ENCODE data around the gene HOXA5.

HOXA5 gene

DNA sequence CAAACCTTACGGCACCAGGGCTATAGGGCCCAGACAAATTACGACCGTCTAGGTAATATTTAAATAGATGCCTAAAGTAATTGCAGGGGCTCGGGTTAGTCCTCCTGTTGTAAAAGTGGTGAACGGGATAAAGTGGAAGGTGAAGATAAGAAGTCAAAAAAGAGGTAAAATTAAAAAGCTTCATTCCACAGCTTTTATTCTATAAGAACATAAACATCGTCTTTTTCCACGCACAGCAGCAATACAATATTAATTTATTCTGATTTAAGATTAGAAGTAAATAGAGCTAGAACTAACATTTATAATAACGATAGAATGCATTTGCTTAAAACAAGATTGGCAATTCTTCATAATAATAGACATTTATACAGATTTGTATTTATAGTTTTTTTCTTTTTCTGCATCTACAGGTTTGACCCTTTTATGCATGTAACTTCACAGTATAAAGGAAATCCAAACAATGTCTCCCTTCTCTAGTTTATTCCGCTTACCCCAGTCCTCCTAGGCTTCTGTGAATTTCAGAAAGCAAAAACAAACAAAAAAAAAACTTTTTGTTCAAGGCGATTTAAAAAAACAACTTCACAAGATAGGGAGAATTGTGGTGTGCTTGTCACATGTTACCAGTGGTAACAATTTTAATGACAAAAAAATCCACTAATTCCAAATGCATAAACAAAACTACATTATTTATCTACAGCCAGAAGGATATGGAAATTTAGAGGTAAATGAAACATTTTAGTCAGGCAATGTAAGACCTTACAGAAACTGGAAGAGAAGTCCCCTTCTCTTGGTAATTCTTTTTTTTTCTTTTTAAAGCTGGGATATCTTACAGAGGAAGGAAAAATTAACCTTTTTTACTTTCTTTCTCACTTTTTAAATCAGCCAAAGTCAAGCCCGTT is 27.2 kb upstream of the HOXA5 start:
- no peak for DNase-seq

DNA sequence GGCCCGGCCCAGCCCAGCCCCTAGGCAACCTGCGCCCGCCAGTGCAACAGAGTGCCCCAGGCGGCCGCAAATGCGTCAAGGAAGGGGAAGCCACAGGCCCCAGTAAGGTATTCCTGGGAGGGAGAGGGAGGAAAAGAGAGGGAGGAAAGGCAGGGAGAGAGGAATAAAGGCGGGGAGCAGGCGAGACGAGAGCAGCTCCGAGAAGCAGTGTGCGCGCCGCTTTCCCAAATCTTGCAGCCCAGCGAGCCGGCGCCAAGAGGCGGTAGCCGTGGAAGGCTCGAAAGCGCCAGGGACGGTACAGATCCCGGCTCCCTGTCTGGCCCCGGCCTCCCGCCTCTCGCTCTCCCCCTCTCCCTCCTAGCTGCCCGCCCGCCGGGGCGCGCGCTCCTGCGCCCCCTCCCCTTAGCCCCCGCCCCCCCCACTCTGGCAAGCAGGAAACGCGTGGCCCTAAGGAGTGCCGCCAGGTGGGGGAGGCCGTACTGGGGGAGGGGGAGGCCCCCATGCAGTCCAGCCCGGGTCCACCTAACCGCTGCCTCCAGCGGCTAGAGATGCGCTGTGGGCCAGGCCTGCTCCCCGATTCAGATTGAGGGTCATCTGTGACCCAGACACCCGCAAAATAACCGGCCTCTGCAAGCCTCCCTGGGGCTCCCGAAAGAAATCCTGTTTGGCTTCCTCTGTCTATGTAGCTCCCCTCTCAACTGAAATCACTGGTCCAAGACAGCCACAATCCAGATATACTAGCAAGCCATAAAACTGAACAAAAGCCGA is 26.4 kb upstream of the HOXA5 start:
- peak; percentile 10 for DNase-seq

DNA sequence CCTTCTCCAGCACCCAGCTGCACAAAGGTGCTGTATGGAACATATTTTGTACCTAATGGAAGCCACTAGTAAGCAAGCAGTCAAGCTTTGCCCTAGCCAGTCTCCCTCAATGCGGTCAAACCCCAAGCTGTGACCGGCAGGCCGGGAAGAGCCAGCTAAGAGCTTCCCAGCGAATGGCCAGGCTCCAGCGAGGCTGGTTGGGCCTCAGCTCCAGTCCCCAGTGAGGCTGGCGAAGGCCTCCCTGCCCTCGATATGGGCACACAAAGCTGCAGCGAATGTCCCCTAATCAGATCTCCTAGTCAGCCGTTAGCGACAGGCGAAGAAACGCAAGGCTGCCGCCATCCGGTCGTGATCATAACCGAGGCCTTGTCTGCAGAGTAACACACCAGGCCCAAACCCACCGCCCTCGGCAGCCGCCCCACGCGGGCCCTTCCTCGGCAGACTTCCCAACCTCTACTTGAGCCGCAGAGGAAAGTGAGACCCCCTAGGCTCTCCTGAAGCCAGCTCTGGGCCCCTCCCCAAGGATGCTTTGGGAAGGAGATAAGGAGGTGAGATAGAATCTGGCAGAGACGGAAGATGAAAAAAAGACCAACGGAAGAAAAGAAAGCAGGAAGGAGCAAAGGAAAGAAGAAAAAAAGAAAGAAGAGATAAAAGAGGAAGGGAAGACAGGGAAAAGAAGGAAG is 24.9 kb upstream of the HOXA5 start:
- peak; percentile 51 for DNase-seq

DNA sequence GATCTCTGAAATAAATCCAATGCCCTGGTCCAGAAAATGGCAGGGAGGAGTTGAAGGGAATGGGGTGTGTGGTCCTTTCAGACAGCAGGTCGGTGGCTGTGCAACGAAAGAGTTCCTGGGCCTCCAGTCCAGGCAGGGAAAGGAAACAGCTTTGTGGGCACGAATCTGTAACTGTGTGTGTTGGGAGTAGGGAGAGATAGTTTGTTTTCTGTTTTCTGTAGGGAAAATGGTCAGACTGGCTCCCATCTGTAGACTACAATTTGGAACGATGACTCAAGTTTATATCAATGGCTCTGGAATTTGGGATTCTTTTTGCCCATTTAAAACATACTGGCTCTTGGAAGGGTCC is 24.4 kb upstream of the HOXA5 start:
- no peak for DNase-seq

DNA sequence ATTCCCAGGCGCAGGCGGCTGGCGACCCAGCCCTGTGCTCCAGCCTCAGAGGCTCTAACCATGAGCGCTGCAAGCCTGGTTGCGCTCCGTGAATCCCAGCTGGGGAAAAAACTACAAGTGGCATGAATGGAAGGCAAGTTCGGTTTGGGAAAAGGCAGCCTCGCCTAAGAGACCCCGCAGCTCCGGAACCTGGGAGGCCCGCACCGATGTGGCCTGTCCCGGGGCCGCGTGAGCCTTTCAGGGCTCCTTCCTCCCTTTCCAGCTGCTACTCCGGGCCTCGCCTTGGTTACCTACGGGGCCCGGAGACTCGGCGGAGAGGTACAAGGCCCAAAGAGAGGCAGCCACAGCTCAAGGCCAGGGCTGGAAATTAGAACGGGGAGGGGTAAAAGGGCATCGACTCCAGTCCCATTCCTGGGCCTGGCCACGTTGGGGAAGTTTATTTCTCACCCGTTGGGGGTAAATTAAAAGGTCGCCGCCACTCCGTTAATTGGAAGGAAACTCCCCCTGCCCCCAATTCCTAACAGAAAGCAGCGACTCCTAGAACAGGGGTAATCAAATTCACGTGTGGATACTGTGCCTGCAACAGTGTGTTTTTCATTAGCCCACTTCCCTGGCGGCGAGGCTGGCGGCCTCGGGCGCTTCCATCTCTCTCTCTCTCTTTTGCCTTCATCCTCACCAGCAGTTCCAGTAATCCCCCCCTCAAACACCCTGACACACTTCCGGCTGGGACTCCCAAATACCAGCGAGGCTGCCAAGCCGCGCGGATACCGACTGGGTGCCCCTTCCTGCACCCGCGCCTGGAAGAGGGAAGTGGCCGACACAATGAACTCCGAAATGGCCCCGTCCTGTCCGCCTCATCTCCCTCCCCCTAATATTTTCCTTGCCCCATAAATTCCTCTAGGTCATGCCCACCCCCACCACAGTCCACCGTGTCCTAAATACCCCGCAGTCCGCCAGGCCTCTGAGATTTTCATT is 23.3 kb upstream of the HOXA5 start:
- no peak for DNase-seq

DNA sequence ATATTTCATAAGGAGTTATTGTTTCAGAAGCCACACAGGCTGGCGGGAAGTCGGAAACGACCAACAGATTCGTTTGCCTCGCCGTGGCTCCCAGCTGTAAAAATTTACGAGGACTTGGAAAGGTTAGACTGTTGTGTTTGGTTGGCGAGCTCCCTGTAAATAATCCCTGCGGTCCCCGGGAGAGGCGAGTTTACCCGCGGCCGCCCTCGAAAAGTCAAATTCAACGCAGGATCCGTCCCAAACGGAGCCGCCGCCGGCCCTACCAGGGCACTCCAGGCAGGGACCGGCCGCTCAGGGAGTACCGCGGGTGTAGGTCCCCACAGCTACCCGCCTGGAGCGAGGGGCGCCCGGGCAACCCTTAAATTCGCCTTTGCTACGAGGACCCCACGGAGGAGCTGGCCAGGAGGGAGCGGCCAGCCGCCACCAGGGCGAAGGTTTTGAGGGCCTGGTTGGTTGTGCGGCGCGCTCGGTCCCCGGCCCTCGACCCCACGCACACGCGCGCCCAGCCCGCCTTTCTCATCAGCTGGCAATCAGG is 22.6 kb upstream of the HOXA5 start:
- DNase-seq, result no peak

DNA sequence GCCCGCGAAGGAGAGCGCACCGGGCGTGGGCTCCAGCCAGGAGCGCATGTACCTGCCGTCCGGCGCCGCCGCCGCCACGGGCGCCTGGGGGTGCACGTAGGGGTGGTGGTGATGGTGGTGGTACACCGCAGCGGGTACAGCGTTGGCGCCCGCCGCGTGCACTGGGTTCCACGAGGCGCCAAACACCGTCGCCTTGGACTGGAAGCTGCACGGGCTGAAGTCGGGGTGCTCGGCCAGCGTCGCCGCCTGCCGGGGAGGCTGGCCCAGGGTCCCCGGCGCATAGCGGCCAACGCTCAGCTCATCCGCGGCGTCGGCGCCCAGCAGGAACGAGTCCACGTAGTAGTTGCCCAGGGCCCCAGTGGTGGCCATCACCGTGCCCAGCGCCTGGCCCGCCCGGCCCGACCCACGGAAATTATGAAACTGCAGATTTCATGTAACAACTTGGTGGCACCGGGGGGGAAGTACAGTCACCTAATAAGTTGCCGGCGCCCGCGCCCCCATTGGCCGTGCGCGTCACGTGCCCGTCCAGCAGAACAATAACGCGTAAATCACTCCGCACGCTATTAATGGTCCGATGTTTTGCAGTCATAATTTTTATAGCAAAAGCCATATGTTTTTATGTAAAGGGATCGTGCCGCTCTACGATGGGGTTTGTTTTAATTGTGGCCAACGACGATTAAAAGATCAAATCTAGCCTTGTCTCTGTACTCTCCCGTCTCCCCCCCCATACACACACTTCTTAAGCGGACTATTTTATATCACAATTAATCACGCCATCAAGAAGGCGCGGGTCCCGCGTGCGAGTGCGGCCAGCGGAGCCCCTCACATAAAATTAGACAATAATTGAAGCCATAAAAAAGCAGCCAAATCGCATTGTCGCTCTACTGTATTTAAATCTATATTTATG is 21.9 kb upstream of the HOXA5 start, which contains the start of gene HOXA9:
Gene HOXA9 (minus strand): TSS at position 449 of the 907 bp plus-strand sequence. CDS start 80 bp downstream, at position 369.
- DNase-seq, result no peak

DNA sequence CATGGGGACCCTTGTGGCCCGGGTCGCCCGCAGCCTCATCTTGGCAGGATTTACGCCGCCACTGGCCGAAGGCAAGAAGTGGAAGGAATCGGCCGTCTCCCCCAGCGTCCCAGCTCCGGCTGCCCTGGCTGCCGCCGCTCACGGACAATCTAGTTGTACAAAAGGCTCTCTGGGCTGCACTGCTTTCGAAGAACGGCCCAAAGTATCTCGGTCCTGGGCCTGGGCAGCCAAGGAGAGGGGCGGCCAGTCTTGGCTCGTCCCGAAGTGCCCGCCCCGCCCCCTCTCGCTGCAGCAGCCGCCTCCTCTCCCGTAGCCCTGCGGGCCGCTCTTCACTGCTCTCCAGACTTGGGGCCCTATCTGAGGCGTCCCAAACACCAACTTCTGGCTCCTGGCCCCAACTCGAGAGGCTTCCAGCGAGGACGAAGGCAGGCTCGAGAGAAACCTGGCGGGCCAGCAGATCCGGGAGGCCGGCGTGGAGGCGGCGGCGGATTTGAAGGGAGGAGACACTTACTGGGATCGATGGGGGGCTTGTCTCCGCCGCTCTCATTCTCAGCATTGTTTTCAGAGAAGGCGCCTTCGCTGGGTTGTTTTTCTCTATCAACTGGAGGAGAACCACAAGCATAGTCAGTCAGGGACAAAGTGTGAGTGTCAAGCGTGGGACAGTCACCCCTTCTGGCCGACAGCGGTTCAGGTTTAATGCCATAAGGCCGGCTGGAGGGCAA is 21.0 kb upstream of the HOXA5 start:
- DNase-seq, result no peak

DNA sequence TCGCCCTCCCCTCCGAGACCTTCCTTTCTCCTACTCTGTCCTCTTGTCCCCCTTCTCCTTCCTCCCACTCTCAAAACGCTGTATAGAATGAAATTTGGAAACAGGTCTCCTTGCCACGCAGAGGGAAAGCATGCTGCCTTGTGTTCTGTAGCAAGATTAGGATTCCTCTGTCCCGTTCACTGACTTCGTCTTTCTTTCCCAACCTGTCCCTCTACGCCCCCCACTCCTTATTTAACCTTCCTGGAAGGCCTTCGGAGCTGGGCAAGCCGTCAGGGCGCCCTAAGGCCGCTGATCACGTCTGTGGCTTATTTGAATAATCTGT is 20.5 kb upstream of the HOXA5 start:
- DNase-seq, result no peak

DNA sequence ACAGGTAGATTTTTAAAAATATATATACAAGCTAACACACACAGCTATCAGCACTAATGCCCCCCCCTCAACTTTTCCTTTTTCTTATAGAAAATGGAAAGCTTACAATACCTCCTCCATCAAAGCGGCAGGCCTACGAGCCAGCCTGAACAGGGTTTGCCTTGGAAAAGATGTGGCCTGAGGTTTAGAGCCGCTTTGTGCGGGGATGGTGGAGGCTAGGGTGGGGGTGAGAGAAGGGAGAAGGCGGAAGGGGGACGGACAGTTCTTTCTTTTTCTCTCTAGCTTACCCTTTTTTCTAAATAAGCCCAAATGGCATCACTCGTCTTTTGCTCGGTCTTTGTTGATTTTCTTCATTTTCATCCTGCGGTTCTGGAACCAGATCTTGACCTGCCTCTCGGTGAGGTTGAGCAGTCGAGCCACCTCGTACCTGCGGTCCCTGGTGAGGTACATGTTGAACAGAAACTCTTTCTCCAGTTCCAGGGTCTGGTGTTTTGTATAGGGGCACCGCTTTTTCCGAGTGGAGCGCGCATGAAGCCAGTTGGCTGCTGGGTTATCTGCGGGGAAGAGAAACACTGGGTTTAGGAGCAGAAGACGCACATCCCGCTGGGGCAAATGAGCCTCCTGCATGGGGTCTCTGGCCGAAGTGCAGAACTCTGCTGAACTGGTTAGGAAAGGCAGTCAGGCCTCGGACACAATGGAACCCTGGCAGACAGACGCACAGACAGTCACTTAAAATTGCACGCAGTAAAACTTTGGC is 20.0 kb upstream of the HOXA5 start:
- no peak for DNase-seq

DNA sequence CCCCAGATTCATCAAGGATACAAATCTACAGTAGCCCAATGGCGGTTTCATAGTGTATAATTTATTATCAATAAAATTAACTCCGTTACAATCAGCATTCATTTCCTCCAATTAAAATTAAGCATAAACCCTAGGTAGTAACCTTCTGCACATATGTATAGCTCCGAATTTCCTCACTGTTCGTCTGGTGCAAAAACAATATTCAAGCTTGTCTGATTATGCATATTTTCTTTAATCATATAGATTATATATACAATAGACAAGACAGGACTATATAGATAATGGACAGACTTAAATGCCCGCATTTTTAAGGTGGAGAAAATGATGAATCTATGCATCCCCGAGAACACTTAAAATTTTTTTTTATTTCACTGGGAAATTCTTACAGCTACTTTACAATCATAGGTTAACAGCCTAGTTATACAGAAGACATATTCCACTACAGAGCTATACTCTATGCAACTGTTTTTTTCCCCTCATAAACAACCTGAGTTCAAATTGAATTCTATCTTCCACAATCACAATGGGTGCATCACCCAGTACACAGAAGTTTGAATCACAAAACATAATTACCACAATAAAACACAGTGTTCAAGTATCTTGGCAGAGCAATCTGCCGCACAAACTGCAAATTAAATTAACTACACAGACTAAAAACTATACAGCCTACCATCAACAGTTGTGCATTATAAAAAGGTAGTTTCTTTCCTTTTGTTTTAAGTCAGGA is 19.2 kb upstream of the HOXA5 start:
- DNase-seq, result no peak

DNA sequence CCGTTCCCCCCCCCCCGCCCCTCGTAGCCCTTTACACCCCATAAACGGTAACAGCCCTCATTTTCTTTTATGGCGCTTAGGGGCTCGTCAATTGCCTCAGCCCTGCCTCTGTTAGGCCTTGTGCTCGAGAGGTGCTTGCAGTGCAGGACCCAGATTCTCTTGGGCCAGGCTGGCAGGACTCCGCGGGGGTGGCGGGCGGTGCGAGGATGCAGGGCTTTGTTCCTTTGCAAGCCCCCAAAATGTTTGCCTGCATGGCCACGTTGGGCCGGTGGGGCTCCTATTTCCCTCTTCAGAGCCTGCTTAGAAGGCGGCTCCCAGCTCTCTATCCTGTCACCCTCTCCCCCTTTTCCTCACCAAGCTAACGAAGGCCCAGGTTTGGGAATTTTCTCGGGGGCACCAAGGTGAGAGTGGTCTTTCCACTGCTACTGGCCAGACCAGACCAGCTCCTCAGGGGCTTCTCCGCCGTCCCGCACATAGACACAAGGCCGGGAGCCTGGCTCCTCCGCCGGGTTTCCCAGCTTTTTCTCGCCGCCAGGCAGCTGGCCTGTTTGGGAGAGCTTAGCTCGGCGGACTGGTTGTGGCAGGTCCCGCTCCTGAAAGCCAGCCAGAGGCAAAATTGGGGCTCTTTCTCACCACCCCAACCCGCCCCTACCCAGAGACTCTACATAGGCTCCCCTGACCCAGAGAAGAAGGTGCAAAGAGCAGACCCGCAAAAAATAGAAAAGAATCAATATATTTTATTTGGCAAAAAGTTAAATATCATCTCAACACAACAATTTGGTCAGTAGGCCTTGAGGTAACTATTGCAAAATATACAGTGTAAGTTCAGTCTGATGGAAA is 18.5 kb upstream of the HOXA5 start:
- DNase-seq, result no peak

DNA sequence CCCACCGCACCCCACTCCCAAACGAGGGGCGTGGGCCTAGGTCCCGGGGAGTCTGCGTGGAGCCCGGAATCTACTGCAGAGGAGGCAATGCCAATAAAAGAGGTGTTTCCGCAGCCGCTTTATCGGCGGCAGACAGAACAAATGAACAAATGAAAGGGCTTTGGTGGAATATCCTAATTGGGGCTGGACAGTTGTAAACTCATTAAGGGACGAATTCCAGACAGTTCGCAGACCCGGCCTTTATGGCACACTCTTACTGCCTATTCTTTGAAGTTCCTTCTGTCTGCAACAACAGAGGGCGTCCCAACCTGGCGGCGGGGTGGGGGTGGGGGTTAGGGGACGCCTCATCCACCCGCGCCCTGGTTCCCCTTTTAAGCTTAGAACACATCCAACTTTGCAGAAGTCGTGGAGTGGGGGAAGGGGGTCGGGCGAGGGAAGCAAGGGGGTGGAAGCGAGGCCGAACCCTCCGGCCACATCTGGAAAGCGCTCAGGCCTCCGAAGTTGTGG is 17.8 kb upstream of the HOXA5 start:
- DNase-seq, result no peak

DNA sequence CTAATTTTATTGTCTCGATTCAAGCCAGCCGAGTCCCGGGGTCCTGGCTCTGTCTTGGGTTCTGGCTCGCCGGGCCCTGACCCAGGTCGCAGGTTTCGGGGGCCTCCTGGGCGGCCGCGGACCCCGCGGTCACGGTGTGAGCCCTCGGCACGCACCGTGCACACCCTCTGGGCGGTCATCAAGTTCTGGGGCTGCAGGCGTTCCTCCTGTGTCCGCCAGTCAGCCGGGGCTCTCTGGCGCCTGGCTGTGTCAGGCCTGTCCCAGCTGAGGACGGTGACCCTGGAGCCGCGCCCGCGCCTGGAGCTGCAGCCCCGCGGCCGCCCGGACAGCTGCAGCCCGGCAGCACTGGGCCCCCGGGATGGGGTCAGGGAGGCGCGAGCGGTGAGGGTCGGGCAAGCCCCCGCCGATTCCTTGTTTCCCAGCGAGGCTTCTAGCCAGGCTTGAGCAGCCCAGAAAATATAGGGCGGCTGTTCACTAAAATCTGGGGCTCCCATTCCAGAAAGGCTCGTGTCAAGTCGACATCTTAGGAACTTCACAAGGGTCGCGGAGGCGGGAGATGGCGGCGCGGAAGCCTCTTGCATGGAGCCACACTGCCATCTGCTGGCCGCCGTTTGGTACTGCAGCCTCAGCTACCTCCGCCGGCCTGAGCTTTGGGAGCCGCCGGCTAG is 17.2 kb upstream of the HOXA5 start:
- DNase-seq, result peak; percentile 82

DNA sequence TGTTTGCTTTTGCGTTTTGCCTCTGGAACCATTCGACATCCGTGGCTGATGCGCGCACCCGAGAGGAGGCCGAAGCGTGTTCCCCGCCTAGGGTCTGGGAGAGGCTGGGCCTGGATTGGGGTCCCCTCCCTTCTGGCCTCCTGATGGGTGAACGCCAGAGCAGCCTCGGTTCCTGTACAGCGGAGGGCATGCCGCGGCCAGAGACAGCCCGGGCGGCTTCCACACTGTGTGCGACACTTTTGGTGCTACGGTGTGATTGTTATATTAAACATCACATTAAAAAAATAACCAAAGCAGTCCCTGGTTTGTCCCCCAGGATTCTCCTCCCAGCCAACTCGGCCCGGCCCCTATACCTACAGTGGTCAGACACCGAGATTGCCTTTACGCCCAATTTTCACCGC is 16.7 kb upstream of the HOXA5 start:
- DNase-seq, result no peak

DNA sequence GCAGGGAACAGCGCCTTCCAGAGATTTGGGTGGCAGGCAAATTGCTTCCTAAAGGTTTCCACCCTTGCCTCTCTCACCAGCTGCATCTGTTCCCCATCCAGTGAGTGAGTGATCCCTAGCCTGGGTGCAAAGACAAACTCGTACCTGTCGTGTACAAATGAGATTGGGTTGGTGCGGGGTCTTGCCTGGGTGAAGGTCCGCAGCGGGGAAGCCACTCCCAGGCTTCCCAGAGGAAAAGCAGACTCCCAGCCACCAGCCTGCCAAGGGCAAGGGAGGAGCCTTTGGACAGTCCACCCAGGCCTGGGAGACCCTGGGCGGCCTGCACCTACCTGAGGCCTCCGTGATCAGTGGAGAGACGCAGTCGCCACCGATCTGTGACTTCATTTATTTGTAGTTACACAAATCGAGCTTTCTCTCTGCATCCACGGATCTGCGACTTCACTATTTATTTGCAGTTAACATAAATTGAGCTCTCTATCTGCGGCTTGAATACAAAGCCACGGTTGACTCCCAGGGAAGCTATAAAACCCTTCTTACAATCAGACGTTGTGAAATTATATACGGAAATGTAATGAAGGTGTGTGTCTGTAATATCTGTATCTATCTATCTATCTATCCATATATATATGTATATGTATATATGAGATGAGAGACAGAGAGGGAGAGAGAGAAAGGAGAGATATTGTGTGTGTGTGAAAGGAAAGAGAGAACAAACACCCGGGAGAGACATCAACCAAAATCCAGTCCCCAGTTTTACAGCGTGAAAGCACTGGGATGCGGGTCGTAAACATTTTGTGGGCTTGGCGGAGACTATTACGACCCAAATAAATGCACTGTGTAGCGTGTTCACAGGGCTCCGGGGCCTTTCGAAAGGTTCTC is 16.0 kb upstream of the HOXA5 start:
- DNase-seq, result no peak
